Heart right ventricle (tissue), 16 donors: ENCODE results near the gene RNF166. TPM values are rescaled to one million over a fixed set of nuclear protein-coding genes. Genes with fewer than 3 reads are reported as not detected.

ENCODE experiments used
- ATAC-seq, 8 donors: fragments of 200-7000 bp; cut with Tn5 transposase; one replicate each; pipeline ENCODE4 v1.9.1; 2020; ENCODE audit warnings: mild to moderate bottlenecking in 8 of 8, moderate library complexity in 8 of 8, moderate number of reproducible peaks in 1 of 8
- DNase-seq, 2 donors: peaks; one replicate each; pipeline ENCODE4 v3.0.0-alpha.2; 2020
- H3K27ac ChIP-seq, 10 donors: fragments of 200-600 bp; sonication (generic) in 2 of 10; one replicate each; pipeline versions ENCODE4 v1.5.0 to v1.8.0; 2020 to 2022; ENCODE audit warnings: mild to moderate bottlenecking in 3 of 10
- H3K27me3 ChIP-seq, 7 donors: fragments of 200-600 bp; one replicate each; pipeline ENCODE4 v1.8.0; 2021 to 2022; ENCODE audit warnings: mild to moderate bottlenecking in 2 of 7
- H3K36me3 ChIP-seq, 9 donors: fragments of 200-600 bp; sonication (generic) in 1 of 9; one replicate each; pipeline versions ENCODE4 v1.5.0 to v1.8.0; 2020 to 2022; ENCODE audit warnings: mild to moderate bottlenecking in 2 of 9
- H3K4me1 ChIP-seq, 9 donors: fragments of 200-600 bp; sonication (generic) in 1 of 9; one replicate each; pipeline versions ENCODE4 v1.5.0 to v1.8.0; 2020 to 2022; ENCODE audit warnings: mild to moderate bottlenecking in 4 of 9
- H3K4me3 ChIP-seq, 10 donors: fragments of 200-600 bp; sonication (generic) in 2 of 10; one replicate each; pipeline versions ENCODE4 v1.5.0 to v1.8.0; 2020 to 2022; ENCODE audit warnings: mild to moderate bottlenecking in 7 of 10, moderate library complexity in 2 of 10
- H3K9me3 ChIP-seq, 11 donors: fragments of 200-600 bp in 10 of 11; sonication (generic) in 2 of 11; one replicate each; pipeline versions ENCODE4 v1.5.0 to v1.8.0; 2013 to 2022; ENCODE audit warnings: mild to moderate bottlenecking in 2 of 11, control low read depth in 1 of 11, moderate library complexity in 1 of 11
- CTCF ChIP-seq, 9 donors: fragments of 200-600 bp; sonication (generic) in 2 of 9; IDR thresholded peaks; one replicate each; pipeline versions ENCODE4 v1.5.0 to v1.8.0; 2021 to 2022; ENCODE audit warnings: antibody characterized with exemption in 9 of 9, mild to moderate bottlenecking in 5 of 9, moderate library complexity in 1 of 9
- WGBS, 2 donors: extraction: QIAGEN DNeasy Blood & Tissue Kit; methylation state at CpG; one replicate each; pipeline ENCODE4 v1.1.7; 2013; ENCODE audit warnings: inconsistent platforms in 1 of 2; 5-methylcytosine and 5-hydroxymethylcytosine counted together
- intact Hi-C, 10 donors: fragments of 100-400 bp; cut with DNase I; formaldehyde crosslinking; loops; one replicate each; pipeline versions ENCODE4 v1.11.1 to v1.14.2; 2022
- polyA plus RNA-seq, 2 donors: library from polyadenylated mRNA; stranded (reverse); fragments of 200-250 nt; gene quantifications; one replicate each; pipeline ENCODE4 v1.2.3, GENCODE V29; 2013
- total RNA-seq, 10 donors: library from RNA; stranded (reverse); fragmentation: NEBNext Ultra II Directional in 3 of 10; extraction: Animal tissue kit (Norgen Biotek cat#: 25700) in 3 of 10; gene quantifications; one replicate each; pipeline versions ENCODE4 v1.2.1 to v1.2.4, GENCODE V29; 2021 to 2023
- donor health status: Arrhythmogenic right ventricular cardiomyopathy.
- donor health status: ischemic (EF 13 %, LVEDD 7.1; RV severe dilation, severe dysfunction).
- donor health status: healthy with polysubstance abuse.
- donor health status: DM: no; HTN: yes; CAD: no.
- donor health status: DM: no; HTN: no; CAD: no.
- donor health status: ischemic (EF 25% LVEDD 6.9; RV normal size, moderate dysfunction).
- donor health status: ischemic (EF 25% LVEDD 5.7; RV mildly dilated, moderate dysfunction).
- donor health status: healthy.
- donor health status: DM: yes; HTN: yes; CAD: no.
- donor health status: Ischemic cardiomyopathy.
- donor health status: ischemic (EF 35%, LVEDD 5.7; RV mildly dilated, moderate dysfunction).
- donor health status: nonischemic (EF 11% LVEDD 7.7; RV severe dilation, severe dysfunction).
- donor health status: DM: yes; HTN: yes; CAD: no.
- donor health status: PGD.
- donor health status: ischemic (EF 29% LVEDD 5.4; RV normal size, mild dysfunction).
- donor health status: nonischemic (EF 23%, LVEDD 6.1; RV moderate dilation, normal function).

The RNF166 gene
- total and polyA plus RNA-seq, 12 donors: 11.8 to 38.0 (median 14.3) TPM

GRCh38 chr16:88658714-88659113 lies 47.5 kb downstream of the RNF166 start:
- Histone ChIP-seq H3K36me3 (peaks cover 0 to 41% (median 14%) of the 10 kb centered on the region in 9 donors), H3K4me1 (peaks cover 0 to 21% (median 11%) of the 10 kb centered on the region in 9 donors), H3K27ac (no peak overlapping the region), H3K4me3 (no peak overlapping the region), H3K9me3 (no peaks in the 10 kb centered on the region), H3K27me3 (no peaks in the 10 kb centered on the region)
- WGBS, 2 donors: 87 to 95% methylated on average over 14 to 15 of the region's 15 CpGs
- no peak for TF ChIP-seq CTCF (IDR thresholded peaks at IDR 0.05)
- ATAC-seq (no peak), DNase-seq (no peak)
- intact Hi-C loops: no loop called here

- no peaks in the 10 kb centered on the region for H3K9me3 ChIP-seq
- no peak for ATAC-seq
- peaks cover 0 to 54% (median 14%) of the 10 kb centered on the region in 9 donors for H3K36me3 ChIP-seq
- DNase-seq: no peak
- no peak overlapping the region for H3K27ac ChIP-seq
- no peak overlapping the region for H3K4me3 ChIP-seq
- WGBS, 2 donors: 93 to 94% methylated on average over 19 of the region's 19 CpGs
- intact Hi-C loops: no loop called here
- TF ChIP-seq CTCF (IDR thresholded peaks at IDR 0.05): no peak
- H3K27me3 ChIP-seq: no peaks in the 10 kb centered on the region
- peaks cover 0 to 17% (median 7%) of the 10 kb centered on the region in 9 donors for H3K4me1 ChIP-seq
Observed at GRCh38 chr16:88657371-88657770, 48.8 kb downstream of the RNF166 start.

- intact Hi-C loops: no loop called here
- TF ChIP-seq CTCF (IDR thresholded peaks at IDR 0.05): no peak
- Histone ChIP-seq H3K4me1 (peaks cover 4 to 16% (median 9%) of the 10 kb centered on the region in 9 donors), H3K36me3 (peaks cover 0 to 58% (median 14%) of the 10 kb centered on the region in 9 donors), H3K27ac (no peak overlapping the region), H3K27me3 (no peaks in the 10 kb centered on the region), H3K4me3 (no peak overlapping the region), H3K9me3 (no peaks in the 10 kb centered on the region)
- 89 to 93% methylated on average over 24 to 25 of the region's 25 CpGs for WGBS, 2 donors
- ATAC-seq: no peak
- DNase-seq: no peak
Observed at GRCh38 chr16:88656291-88656980, 49.8 kb downstream of the RNF166 start.

- H3K27me3 ChIP-seq: no peaks in the 10 kb centered on the region
- H3K4me1 ChIP-seq: peaks cover 10 to 16% (median 12%) of the 10 kb centered on the region in 9 donors
- H3K4me3 ChIP-seq: no peak overlapping the region
- peaks cover 0 to 58% (median 14%) of the 10 kb centered on the region in 9 donors for H3K36me3 ChIP-seq
- ATAC-seq: no peak
- H3K9me3 ChIP-seq: no peaks in the 10 kb centered on the region
- H3K27ac ChIP-seq: no peak overlapping the region
- WGBS, 2 donors: 92 to 93% methylated on average over 29 of the region's 29 CpGs
- no peak for DNase-seq
- intact Hi-C loops: no loop called here
- no peak for TF ChIP-seq CTCF (IDR thresholded peaks at IDR 0.05)
Observed at GRCh38 chr16:88655733-88656281, 50.4 kb downstream of the RNF166 start.
